Activated T-helper 1 cell treated with anti-CD3 and anti-CD28 coated beads, Interleukin-2, amount 50 U/mL, for 16 hours (primary cell): ENCODE results near the gene CEACAM19.
"Not testable (repeated sequence)": the region's sequence is repeated elsewhere in the genome, so short reads cannot be mapped to it uniquely, and the experiment has no call there.

Experiments
- DNase-seq, 2 donors: peaks; one replicate each; pipeline ENCODE4 v3.0.0-alpha.2; 2020; ENCODE audit warnings: low read depth in 1 of 2, low spot score in 1 of 2

The CEACAM19 gene

DNA sequence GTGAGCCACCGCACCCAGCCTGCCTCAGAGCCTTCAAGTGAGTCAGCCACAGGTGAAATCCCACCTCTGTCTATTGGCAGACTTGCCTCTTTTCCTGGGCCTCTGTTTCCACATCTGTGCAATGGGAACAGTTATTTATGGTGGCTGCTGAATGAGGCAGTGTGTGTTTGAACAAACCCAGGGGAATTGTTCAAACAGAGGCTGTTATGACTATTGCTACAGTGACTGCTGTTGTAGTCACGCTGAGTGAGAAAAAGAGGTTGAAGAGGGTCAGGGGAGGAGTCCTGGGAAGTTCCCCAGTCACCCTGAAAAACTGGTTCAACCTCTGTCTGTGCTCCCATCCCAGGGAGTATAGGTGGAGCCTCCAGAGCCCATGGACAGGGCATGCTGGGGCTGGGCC lies at the start of gene CEACAM19:
TSS of gene CEACAM19 (plus strand) at position 83 of the 400 bp plus-strand sequence. CDS start 450 bp downstream, outside the sequence.
- DNase-seq, result no peak

DNA sequence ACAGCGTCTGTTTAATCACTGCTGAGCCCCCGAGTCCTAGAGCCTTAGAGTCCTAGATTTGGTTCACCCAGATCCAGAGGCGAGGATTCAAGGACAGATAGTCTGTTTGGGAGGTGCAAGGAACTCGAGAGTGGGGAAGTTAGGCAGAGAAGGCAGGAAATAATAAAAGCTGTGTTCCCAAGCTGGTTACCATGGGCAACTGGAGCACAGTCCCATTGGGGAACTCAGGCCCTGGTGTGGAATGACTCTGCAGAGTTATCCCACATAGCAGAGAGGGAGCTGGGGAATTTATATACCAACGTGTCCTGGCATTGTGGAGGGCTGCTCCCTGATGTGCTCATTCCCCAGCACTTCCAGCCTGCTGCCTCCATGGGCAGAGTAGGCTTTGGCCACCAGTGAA lies 48.2 kb upstream of the CEACAM19 start:
- DNase-seq, result no peak

- no peak for DNase-seq
These were observed 47.7 kb upstream of the CEACAM19 start for GRCh38 chr19:44623626-44624025.

DNA sequence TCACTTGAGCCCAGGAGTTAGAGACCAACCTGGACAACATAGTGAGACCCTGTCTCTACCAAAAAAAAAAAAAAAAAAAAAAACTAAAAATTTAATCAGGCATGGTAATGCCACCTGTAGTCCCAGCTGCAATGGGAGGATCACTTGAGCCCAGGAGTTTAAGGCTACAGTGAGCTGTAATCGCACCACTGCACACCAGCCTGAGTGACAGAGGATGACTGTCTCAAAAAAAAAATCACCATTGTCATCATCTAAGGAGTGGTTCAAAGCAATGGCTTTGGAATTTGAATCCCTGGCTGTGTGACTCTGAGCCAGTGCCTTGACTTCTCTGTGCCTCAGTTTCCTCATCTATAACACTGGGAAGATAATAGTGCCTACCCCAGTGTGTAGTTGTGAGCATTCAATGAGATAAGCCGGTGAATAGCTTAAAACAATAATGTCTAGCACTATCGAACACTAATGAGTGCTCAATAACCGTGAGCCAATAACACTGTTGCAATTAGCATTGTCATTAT lies 46.4 kb upstream of the CEACAM19 start:
- DNase-seq, result no peak

DNA sequence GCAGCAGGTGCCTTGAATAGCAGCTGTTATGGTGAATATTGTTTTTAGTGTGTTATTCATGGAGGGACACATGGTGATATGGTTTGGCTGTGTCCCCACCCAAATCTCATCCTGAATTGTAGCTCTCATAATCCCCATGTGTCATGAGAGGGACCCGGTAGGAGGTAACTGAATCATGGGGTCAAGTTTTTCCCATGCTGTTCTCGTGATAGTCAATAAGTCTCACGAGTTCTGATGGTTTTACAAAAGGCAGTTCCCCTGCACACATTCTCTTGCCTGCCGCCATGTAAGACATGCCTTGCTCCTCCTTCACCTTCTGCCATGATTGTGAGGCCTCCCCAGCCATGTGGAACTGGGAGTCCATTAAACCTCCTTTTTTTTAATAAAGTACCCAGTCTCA lies 45.6 kb upstream of the CEACAM19 start:
- not testable (repeated sequence) for DNase-seq

GRCh38 chr19:44626048-44626624 lies 45.1 kb upstream of the CEACAM19 start:
- DNase-seq, result no peak

DNA sequence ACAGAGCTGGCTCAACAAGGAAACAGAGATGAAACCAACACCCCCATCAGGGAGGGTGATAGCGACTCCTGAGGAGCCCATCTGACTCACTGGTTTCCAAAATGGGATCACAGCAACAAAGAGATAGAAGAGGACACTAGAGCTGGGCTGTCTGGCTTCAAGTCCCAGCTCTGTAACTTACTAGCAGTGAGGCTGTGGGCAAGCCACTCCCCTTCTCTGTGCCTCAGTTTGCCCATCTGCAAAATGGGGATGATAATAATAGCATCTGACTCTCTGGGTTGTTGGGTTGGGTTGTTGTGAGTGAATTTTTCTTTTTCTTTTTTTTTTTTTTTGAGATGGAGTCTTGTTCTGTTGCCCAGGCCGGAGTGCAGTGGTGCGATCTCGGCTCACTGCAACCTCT lies 43.7 kb upstream of the CEACAM19 start:
- no peak for DNase-seq

DNA sequence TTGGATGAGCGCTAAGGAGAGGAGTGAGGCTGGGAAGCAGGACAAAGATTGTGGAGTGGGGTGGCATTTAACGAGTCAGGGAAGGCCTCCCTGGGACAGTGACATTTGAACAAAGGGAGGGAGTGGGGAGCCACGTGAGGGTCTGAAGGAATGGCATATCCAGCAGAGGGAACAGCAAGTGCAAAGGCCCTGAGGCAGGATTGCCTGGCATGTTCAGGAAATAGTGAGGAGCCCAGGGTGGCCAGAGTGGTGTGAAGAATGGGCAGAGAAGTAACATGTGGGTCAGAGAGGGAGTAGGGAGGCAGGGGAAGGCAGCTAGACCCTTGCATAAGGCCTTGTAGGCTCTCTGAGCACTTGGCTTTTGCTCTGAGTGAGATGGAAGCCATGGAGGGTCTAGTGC lies 42.5 kb upstream of the CEACAM19 start:
- DNase-seq, result no peak

DNA sequence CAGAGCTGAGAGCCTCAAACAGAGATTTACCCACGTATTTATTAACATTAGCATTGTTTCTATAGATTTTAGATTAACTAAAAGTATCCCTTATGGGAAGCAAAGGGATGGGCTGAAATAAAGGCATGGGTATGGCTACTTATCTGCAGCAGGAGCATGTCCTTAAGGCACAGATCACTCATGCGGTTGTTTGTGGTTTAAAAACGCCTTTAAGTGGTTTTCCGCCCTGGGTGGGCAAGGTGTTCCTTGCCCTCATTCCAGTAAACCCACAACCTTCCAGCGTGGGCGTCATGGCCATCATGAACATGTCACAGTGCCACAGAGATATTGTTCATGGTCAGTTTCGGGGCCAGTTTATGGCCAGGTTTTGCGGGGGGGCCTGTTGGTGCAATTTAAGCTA lies 39.7 kb upstream of the CEACAM19 start:
- DNase-seq, result not testable (repeated sequence)

DNA sequence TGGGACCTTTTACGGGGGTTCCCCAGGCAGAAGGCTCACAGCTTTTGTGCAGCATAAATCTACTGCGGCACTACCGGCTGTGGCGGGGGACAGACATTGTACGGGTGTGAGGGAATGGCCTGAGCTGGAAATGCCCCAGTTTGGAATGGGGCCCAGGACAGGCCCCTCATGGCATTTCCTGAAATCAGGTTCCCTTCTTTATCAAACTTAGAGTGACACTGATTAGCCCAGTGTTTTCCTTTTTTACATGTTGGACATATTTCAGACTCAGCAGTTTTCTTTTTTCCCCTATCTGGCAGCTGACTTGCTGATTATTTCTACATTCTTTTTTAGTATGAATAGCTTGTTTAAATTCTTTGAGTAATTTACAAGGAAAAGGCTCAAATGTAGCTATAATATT lies 37.2 kb upstream of the CEACAM19 start:
- DNase-seq, result not testable (repeated sequence)

DNA sequence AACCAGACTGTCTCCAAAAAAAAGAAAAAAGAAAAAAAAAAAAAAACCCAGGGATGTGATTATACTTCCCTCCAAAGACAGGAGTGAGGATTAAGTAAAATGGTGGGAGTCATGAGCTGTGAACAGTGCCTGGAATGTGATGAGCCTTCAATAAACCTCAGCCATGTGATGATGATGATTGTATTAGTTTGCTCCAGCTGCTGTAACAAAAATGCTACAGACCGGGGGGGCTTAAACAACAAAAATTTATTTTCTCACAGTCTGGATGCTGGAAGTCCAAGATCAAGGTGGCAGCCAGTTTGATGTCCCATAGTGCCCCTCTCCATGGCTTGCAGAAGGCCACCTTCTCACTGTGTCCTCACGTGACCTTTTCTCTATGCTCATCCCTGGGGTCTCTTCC lies 36.5 kb upstream of the CEACAM19 start:
- DNase-seq, result no peak

GRCh38 chr19:44635581-44636438 lies 35.5 kb upstream of the CEACAM19 start:
- no peak for DNase-seq

- no peak for DNase-seq
These were observed 34.6 kb upstream of the CEACAM19 start for GRCh38 chr19:44636439-44637389.

DNA sequence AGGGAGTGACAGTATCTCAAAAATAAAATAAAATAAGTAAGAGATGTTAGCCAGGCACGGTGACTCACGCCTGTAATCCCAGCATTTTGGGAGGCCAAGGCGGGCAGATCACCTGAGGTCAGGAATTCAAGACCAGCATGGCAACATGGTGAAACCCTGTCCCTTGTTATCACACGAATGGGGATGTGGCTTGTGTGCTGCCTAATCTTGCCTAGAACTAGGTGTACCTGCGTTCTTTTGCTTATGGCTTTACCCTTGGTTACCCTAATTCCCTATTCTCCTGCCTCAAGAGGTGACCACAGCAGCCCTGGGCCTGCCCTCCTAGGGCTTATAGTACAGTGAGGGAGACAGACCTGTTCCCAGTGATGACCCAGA lies 33.9 kb upstream of the CEACAM19 start:
- DNase-seq, result no peak

DNA sequence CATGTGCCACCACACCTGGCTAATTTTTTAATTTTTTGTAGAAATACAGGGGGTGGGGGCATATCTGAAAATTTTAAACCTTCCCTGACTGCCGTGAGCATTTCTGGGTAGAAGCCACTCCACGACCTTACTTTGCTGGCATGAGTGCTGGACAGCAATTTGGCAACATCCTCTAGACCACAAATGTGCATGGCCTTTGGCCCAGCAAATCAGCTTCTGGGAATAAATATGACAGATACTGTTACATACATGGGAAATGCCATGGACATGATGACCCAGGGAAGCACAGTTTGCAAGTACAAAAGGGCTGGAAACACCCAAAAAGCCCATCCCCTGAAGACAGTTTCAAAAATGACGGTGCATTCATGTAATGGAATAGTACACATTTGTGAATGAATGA lies 30.8 kb upstream of the CEACAM19 start:
- DNase-seq, result no peak

- DNase-seq, result no peak
These were observed 29.6 kb upstream of the CEACAM19 start for GRCh38 chr19:44641501-44642265.

DNA sequence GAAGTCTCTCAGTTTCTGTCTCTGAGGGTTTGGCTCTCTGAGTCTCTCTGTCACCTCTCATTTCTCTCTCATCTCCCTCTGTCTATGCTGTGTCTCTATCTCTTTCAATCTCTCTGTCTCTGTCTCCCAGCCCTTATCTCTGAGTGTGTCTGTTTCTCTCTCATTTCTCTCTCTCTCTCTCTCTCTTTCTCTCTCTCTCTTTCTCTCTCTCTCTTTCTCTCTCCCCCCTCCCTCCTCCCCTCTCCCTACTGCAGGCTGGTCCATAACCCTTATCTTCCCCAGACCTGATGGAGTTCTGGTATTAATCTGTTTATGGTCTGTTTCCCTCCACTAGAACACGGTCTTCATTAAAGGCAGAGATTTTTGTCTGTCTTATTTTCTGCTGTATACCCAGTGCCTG lies 28.9 kb upstream of the CEACAM19 start:
- no peak for DNase-seq

GRCh38 chr19:44643605-44644401 lies 27.5 kb upstream of the CEACAM19 start, which contains the start of gene PVR:
TSS of gene PVR (plus strand) at chr19:44643910. CDS start at chr19:44644097, 187 bp downstream.
- DNase-seq, result no peak

DNA sequence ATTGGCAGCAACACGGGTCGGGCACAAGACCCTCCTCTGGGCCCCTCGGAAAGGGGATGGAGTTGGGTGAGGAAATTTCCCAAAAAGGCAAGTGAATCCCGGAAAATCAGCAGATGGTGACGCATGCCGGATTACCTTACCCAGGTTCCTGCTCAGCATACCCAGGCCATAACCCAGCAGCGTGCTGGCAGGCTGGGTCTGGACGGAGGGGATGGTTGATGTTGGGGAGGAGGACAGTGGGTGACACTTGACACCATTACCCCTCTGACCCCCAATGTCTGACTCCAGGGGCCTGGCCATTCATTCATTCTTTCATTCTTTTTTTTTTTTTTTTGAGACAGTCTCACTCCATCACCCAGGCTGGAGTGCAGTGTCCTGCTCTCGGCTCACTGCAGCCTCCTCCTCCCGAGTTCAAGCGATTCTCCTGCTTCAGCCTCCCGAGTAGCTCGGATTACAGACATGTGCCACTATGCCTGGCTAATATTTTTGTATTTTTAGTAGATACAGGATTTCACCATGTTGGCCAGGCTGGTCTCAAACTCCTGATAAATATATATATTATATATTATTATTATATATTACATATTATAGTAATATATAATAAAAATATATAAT lies 26.8 kb upstream of the CEACAM19 start:
- no peak for DNase-seq
